GM12874 (cell line): ENCODE measurements around the gene SLC15A2.

Source experiments
- CTCF ChIP-seq: IDR thresholded peaks from 2 replicates; pipeline ENCODE4 v1.5.1; 2011; ENCODE audit warnings: low read depth, mild to moderate bottlenecking, control low read depth, low read length, moderate library complexity; ENCODE audit not compliant: insufficient read depth

Gene SLC15A2

GRCh38 chr3:121979246-121979645, 85.0 kb downstream of the SLC15A2 start:
- TF ChIP-seq CTCF: no peak

- TF ChIP-seq CTCF: no peak
Measured at GRCh38 chr3:121979734-121980449, 85.7 kb downstream of the SLC15A2 start.

- no peak for TF ChIP-seq CTCF
Measured at GRCh38 chr3:121980450-121980796, 86.2 kb downstream of the SLC15A2 start.

GRCh38 chr3:121981473-121981872, 87.3 kb downstream of the SLC15A2 start:
- TF ChIP-seq CTCF: no peak

- TF ChIP-seq CTCF: no peak
Measured at GRCh38 chr3:121985846-121986245, 91.6 kb downstream of the SLC15A2 start.

GRCh38 chr3:121988146-121988545, 93.9 kb downstream of the SLC15A2 start:
- no peak for TF ChIP-seq CTCF

GRCh38 chr3:121989943-121990342, 95.7 kb downstream of the SLC15A2 start:
- no peak for TF ChIP-seq CTCF
